ENCODE measurements around the gene VSNL1.

GRCh38 chr2:17543131-17543660, 2.7 kb downstream of the VSNL1 start:
- TF ChIP-seq CTCF (IDR thresholded peaks at IDR 0.05) (no peak), POLR2A (IDR thresholded peaks at IDR 0.05) (no peak)
